Ammon's horn (tissue), 1 donor: ENCODE results near the gene PDCD11.
"Not testable (repeated sequence)": the region's sequence is repeated elsewhere in the genome, so short reads cannot be mapped to it uniquely, and the experiment has no call there.

Source experiments
- DNase-seq: peaks from one replicate; pipeline ENCODE4 v3.0.0-alpha.2; 2016; ENCODE audit warnings: low spot score

The PDCD11 gene

GRCh38 chr10:103472005-103472404 is 75.6 kb downstream of the PDCD11 start:
- no peak for DNase-seq

DNA sequence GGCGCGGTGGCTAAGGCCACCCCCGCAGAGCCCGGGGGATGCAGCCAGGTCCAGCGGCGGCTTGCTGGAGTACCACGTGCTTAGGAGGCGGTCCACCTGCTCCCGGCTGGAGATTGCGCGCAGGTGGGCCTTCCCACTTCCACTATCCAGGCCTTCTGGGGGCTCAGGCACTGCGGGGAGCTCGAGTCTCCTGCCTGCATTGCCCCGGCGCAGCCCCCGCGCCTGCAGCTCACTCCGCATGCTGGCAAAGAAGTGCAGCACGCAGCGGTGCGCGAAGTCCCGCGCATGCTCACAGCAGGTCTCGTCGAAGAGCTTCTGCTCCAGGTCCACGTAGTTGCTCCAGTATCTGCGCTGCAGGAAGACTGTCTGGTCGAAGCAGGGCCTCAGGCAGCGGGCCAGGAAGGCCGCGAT is 76.8 kb downstream of the PDCD11 start:
- DNase-seq = no peak

DNA sequence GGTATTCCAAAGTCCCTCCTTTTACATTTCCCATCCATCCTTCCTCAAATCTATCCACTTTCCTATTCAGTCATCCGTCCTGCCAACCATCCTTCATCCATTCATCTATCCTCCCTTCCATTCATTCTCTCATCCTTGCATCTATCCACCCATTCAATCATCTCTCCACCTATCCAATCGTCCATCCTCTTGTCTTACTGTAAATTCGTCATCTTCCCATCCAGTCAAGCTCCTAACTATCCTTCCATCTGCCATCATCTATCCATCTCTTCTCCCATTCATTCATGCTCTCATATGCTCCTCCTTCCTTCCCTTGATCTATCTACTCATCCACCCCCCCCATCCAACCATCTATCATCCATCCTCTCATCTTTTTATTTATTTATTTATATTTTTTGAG is 77.7 kb downstream of the PDCD11 start:
- DNase-seq = no peak

GRCh38 chr10:103475437-103475836 is 79.0 kb downstream of the PDCD11 start:
- DNase-seq = no peak

GRCh38 chr10:103476046-103476768 is 79.8 kb downstream of the PDCD11 start:
- DNase-seq = no peak

- no peak for DNase-seq
Observed at GRCh38 chr10:103478671-103479070, 82.2 kb downstream of the PDCD11 start.

GRCh38 chr10:103479135-103479534 is 82.7 kb downstream of the PDCD11 start, which contains the start of gene CALHM3:
CALHM3 (minus strand) TSS chr10:103479240; CDS start chr10:103479032, 208 bp downstream.
- no peak for DNase-seq

DNA sequence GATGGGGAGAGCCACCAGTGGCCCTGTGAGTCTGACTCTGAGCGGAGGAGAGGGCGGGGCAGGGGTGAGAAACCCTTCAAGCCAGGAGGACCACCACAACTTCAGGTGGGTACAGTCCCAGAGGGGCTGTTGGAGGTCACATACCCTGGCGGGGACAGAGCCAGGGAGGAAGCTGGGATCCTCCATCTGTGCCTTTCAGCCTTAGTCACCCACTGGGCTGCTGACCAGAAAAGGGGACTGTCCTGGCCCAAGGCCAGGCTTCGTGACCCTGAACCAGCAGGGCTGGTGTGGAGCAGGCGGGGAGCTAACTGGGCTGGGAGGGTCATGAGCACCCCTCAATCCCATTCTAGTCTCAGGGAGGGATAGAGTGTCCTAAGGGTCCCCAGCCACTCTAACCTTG is 84.1 kb downstream of the PDCD11 start:
- no peak for DNase-seq

- DNase-seq = peak; percentile 62
Observed at GRCh38 chr10:103481974-103482531, 85.6 kb downstream of the PDCD11 start.

DNA sequence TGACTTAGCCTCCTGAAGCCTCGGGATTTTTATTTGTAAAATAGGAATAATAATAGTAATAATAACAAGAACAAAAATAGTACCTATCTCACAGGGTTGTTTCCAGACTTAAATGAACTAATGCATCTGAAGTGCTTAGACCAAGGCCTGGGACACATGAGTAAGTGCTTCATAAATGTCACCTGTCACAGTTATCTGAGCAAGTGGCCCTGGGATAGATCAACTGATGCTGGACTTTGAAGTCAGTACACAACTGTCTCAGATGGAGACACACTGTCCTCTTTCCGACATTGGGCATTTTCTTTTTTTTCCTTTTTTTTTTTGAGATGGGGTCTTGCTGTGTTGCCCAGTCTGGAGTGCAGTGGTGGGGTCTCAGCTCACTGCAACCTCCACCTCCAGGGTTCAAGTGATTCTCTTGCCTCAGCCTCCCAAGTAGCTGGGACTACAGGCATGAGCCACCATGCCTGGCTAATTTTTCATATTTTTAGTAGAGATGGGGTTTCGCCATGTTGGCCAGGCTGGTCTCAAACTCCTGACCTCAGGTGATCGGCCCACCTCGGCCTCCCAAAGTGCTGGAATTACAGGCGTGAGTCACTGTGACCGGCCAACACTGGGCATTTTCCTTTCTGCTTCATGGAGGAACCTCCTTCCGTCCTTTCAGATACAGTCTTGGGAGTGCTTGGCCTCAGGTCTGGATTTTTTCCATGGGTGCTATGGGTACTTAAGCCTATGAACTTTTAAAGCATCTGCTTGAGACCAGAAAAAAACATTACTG is 90.4 kb downstream of the PDCD11 start:
- not testable (repeated sequence) for DNase-seq

GRCh38 chr10:103487410-103487708 is 90.9 kb downstream of the PDCD11 start:
- no peak for DNase-seq

- no peak for DNase-seq
Observed at GRCh38 chr10:103490986-103491314, 94.5 kb downstream of the PDCD11 start.

DNA sequence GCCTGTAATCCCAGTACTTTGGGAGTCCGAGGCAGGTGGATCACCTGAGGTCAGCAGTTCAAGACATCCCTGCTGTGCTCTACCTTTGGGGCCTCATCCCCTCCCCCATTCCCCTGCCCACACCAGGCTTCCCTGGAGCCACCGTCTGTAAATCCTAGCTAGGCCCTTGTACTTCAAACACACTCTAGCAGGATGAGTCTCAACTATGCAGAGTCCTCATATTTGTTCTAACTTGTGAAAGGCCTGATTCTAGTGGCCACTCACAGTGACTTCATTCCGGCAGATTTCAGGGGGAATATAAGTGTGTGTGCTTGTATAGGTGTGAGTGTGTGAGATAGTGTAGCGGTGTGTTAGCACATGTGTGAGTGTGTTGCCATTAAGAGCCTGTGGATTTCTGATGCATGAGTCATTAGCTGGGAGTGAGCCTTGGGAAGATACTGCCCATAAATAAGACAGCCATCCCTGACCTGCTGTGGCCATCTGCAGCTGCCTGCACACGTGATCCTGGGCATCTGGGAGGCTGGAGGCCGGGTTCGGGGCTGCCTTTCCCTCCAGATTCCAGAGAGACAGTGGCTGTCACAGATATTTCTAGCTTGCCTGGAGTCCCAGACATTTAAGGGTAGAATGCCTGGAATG is 95.4 kb downstream of the PDCD11 start:
- DNase-seq = no peak

DNA sequence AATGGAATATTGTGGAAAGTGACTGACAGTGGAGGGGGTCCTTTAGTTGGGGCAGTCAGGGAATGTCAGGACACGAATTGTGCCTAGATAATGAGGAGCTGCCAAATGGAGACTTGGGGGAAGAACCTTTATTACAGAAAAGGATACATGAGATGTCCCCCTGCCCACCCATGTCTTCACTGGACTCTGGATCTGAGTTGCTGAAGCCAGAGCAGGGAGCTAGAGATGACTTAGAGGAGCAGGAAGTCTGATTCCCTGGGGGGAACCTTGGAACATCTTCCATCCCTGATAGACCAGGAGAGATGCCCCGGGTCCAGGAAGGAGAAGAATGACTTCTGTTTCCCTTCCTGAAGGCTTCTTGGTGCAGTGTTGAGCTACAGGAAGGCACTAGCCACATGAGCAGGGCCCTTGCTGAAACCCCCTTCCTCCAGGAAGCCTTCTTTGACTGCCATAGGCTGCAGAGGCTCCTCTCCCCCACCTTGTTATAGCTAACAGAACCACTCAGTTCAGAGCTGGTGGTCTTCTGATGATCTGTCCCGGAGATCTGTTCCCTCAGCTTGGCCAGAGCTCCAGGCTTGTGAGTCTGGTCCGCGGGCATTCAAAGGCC is 96.3 kb downstream of the PDCD11 start:
- DNase-seq = no peak

DNA sequence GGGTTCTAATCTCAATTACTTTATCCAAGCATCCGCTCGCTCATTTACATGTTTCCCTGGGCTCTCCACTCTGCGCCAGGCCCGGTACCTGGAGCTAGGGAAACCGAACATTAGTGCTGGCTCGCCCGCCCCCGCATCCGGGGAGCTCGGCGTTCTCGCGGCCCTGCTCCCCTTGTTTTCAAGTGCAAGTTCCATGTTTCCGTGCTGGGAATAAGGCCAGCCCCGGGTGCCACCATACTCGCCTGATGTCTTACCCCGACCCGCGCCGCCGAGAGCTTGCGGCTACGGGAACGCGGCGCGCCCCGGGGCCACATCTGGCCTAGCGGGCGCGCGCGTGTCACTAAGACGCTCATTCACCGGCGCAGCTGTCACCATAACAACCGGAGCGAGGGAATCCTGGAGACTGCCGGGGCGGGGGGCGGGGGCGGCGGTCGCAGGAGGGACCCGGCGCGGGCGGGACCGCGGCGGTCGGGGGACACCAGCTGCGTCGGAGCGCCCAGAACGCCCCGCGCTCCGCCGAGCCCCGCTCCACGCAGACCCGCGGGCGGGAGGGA is 97.0 kb downstream of the PDCD11 start, which contains the start of gene NEURL1:
NEURL1 (plus strand) TSS at position 344 of the 554 bp plus-strand sequence. CDS start 683 bp downstream, outside the sequence.
- DNase-seq = peak; percentile 36

DNA sequence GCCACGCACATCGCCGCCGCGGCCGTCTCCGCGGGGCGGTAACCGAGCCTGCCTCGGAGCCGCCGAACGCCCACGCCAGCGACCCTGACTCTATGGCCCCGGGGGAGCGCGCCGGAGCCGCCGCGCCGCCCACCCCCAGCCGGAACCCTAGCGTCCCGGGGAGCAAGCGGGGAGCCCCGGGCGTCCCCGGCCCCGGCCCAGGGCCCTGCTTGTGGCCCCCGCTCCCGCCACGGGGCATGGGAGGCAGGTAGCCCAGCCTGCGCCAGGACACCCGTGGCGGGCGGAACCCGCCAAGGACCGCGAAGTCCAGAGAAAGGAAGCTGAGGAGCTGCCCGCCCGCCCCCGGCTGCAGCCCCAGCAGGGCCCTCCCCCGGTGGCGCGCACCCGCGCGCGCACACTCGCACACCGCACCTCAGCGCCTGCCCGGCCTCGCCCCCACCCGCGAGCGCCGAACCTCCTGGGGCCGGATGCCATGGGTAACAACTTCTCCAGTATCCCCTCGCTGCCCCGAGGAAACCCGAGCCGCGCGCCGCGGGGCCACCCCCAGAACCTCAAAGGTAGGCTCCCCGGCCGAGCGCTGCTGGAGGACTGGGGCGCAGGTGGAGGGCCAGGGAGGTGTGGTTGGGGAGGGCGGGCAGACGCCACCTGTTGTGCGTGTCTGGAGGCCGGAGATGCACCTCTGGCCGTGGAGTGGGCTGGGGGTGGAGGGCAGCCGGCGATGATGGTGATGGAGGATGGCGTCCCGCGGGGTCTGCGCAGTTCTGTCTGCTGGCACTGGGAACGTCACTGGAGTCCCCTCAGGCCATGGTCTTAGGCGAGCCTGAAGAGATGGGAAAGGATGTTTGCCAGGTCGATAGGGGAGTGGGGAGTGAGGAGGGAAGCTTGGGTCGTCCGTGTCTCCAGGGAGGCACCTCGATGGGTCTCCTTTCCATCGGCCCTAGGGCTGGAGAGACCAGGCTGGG is 97.8 kb downstream of the PDCD11 start:
- no peak for DNase-seq

GRCh38 chr10:103495321-103495720 is 98.9 kb downstream of the PDCD11 start:
- DNase-seq = no peak
